GM21390 (cell line): ENCODE measurements around the gene SPRR4.
"Not testable (repeated sequence)": the region's sequence is repeated elsewhere in the genome, so short reads cannot be mapped to it uniquely, and the experiment has no call there.

ENCODE experiments used
- ATAC-seq: cut with Tn5 transposase; IDR thresholded peaks from one replicate; pipeline ENCODE4 v1.9.1; 2021; ENCODE audit not compliant: unreplicated experiment

Gene SPRR4

DNA sequence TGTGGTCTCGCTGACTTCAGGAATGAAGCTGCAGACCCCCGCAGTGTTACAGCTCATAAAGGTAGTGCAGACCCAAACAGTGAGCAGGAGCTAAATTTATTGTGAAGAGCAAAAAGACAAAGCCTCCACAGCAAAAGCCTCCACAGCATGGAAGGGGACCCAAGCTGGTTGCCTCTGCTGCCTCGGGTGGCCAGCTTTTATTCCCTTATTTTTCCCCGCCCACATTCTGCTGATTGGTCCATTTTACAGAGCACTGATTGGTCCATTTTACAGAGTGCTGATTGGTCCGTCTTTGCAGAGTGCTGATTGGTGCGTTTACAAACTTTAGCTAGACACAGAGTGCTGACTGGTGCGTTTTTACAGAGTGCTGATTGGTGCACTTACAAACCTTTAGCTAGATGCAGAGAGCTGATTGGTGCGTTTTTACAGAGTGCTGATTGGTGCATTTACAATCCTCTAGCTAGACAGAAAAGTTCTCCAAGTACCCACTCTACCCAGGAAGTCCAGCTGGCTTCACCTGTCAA, 40.8 kb downstream of the SPRR4 start:
- not testable (repeated sequence) for ATAC-seq

DNA sequence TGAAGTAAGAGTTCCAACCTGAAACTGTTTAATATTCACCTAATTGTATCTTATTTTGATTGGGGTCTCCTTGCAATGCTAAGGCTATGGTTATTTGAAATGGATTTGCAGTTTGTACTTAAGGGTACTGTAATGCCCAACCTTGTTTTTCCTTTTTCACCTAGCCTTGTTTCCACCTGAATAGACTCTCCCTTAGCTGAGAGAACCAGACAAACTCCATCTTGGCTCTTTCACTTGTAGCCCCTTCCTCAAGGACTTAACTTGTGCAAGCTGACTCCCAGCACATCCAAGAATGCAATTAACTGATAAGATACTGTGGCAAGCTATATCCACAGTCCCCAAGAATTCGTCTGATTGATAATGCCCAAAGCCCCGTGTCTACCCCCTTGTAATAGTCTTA, 51.4 kb downstream of the SPRR4 start:
- ATAC-seq = not testable (repeated sequence)
